Measurements from ENCODE around the gene ARHGEF38. TPM values are rescaled to one million over a fixed set of nuclear protein-coding genes. Genes with fewer than 3 reads are reported as not detected.

Gene ARHGEF38
- total RNA-seq, 1 experiment from 2014 or later: not detected

GRCh38 chr4:105634402-105635080 lies 82.1 kb downstream of the ARHGEF38 start:
- Histone ChIP-seq H3K4me3 (no peak overlapping the region), H3K9me3 (replicated peaks) (no peaks in the 10 kb centered on the region), H3K27ac (no peak overlapping the region), H3K36me3 (no peaks in the 10 kb centered on the region), H3K27me3 (no peaks in the 10 kb centered on the region), H3K4me1 (peaks cover 17% of the 10 kb centered on the region; the same call in 1 of the 2 replicates)
- DNase-seq: no peak

GRCh38 chr4:105637408-105638176 lies 85.2 kb downstream of the ARHGEF38 start:
- DNase-seq: peak; percentile 59 to 74
- no peak overlapping the region for H3K4me3 ChIP-seq
- H3K36me3 ChIP-seq: no peaks in the 10 kb centered on the region
- H3K9me3 ChIP-seq (replicated peaks): no peaks in the 10 kb centered on the region
- no peaks in the 10 kb centered on the region for H3K27me3 ChIP-seq
- no peak overlapping the region for H3K27ac ChIP-seq
- H3K4me1 ChIP-seq: peaks cover 17% of the 10 kb centered on the region; the same call in 1 of the 2 replicates

GRCh38 chr4:105641845-105642244 lies 89.4 kb downstream of the ARHGEF38 start:
- no peaks in the 10 kb centered on the region; the same call in 1 of the 2 replicates for H3K9me3 ChIP-seq (replicated peaks)
- H3K36me3 ChIP-seq: no peaks in the 10 kb centered on the region
- H3K27me3 ChIP-seq: no peaks in the 10 kb centered on the region
- 0 out of 2 replicates have a peak, but pooled peaks cover 8% of the 10 kb centered on the region for H3K4me1 ChIP-seq
- no peak for DNase-seq
- H3K27ac ChIP-seq: no peak overlapping the region
- no peak overlapping the region for H3K4me3 ChIP-seq

GRCh38 chr4:105644257-105644656 lies 91.8 kb downstream of the ARHGEF38 start:
- no peaks in the 10 kb centered on the region for H3K36me3 ChIP-seq
- H3K4me1 ChIP-seq: peaks cover 1% of the 10 kb centered on the region; the same call in 1 of the 2 replicates
- H3K4me3 ChIP-seq: no peak overlapping the region
- no peak overlapping the region for H3K27ac ChIP-seq
- no peaks in the 10 kb centered on the region; the same call in 1 of the 2 replicates for H3K9me3 ChIP-seq (replicated peaks)
- H3K27me3 ChIP-seq: no peaks in the 10 kb centered on the region
- DNase-seq: peak in 1 of 2 experiments; percentile 13

GRCh38 chr4:105645440-105645839 lies 93.0 kb downstream of the ARHGEF38 start:
- Histone ChIP-seq H3K4me3 (no peak overlapping the region), H3K36me3 (no peaks in the 10 kb centered on the region), H3K9me3 (replicated peaks) (no peaks in the 10 kb centered on the region; the same call in 1 of the 2 replicates), H3K27ac (no peak overlapping the region), H3K4me1 (peaks cover 5% of the 10 kb centered on the region; the same call in 1 of the 2 replicates), H3K27me3 (no peaks in the 10 kb centered on the region)
- no peak for DNase-seq

GRCh38 chr4:105650190-105650589 lies 97.8 kb downstream of the ARHGEF38 start:
- Histone ChIP-seq H3K9me3 (replicated peaks) (no peaks in the 10 kb centered on the region), H3K4me3 (no peak overlapping the region), H3K27ac (no peak overlapping the region), H3K36me3 (no peaks in the 10 kb centered on the region), H3K27me3 (no peaks in the 10 kb centered on the region), H3K4me1 (peaks cover 5% of the 10 kb centered on the region; the same call in 1 of the 2 replicates)
- no peak for DNase-seq

- Histone ChIP-seq H3K9me3 (replicated peaks) (no peaks in the 10 kb centered on the region), H3K4me3 (no peak overlapping the region), H3K4me1 (peaks cover 5% of the 10 kb centered on the region; the same call in 1 of the 2 replicates), H3K27me3 (no peaks in the 10 kb centered on the region), H3K27ac (no peak overlapping the region), H3K36me3 (no peaks in the 10 kb centered on the region)
- DNase-seq: no peak
These were observed 99.5 kb downstream of the ARHGEF38 start for GRCh38 chr4:105651884-105652283.

- no peak for DNase-seq
- H3K4me1 ChIP-seq: peaks cover 5% of the 10 kb centered on the region; the same call in 1 of the 2 replicates
- H3K4me3 ChIP-seq: no peak overlapping the region
- no peaks in the 10 kb centered on the region for H3K9me3 ChIP-seq (replicated peaks)
- no peaks in the 10 kb centered on the region for H3K36me3 ChIP-seq
- no peak overlapping the region for H3K27ac ChIP-seq
- H3K27me3 ChIP-seq: no peaks in the 10 kb centered on the region
These were observed 100.0 kb downstream of the ARHGEF38 start for GRCh38 chr4:105652286-105652888.

GRCh38 chr4:105657117-105657765 lies 104.8 kb downstream of the ARHGEF38 start:
- Histone ChIP-seq H3K4me3 (no peak overlapping the region), H3K27ac (no peak overlapping the region), H3K27me3 (no peaks in the 10 kb centered on the region), H3K9me3 (replicated peaks) (no peaks in the 10 kb centered on the region), H3K4me1 (no peaks in the 10 kb centered on the region), H3K36me3 (no peaks in the 10 kb centered on the region)
- no peak for DNase-seq

GRCh38 chr4:105659190-105659589 lies 106.8 kb downstream of the ARHGEF38 start:
- H3K4me3 ChIP-seq: no peak overlapping the region

GRCh38 chr4:105661028-105661427 lies 108.6 kb downstream of the ARHGEF38 start:
- no peaks in the 10 kb centered on the region for H3K27me3 ChIP-seq
- H3K36me3 ChIP-seq: no peaks in the 10 kb centered on the region
- H3K9me3 ChIP-seq (replicated peaks): no peaks in the 10 kb centered on the region
- no peak overlapping the region for H3K27ac ChIP-seq
- H3K4me1 ChIP-seq: no peaks in the 10 kb centered on the region
- H3K4me3 ChIP-seq: no peak overlapping the region
- no peak for DNase-seq

More at GRCh38 chr4:105659190-105659589, 106.8 kb downstream of the ARHGEF38 start:
- no peak for DNase-seq
- Histone ChIP-seq H3K27me3 (no peaks in the 10 kb centered on the region), H3K27ac (no peak overlapping the region), H3K9me3 (replicated peaks) (no peaks in the 10 kb centered on the region), H3K4me1 (no peaks in the 10 kb centered on the region), H3K36me3 (no peaks in the 10 kb centered on the region)

GRCh38 chr4:105662935-105663675 lies 110.7 kb downstream of the ARHGEF38 start:
- no peak overlapping the region for H3K4me3 ChIP-seq
- DNase-seq: no peak
- no peaks in the 10 kb centered on the region for H3K9me3 ChIP-seq (replicated peaks)
- H3K27ac ChIP-seq: no peak overlapping the region
- no peaks in the 10 kb centered on the region for H3K27me3 ChIP-seq
- no peaks in the 10 kb centered on the region for H3K4me1 ChIP-seq
- H3K36me3 ChIP-seq: no peaks in the 10 kb centered on the region

- Histone ChIP-seq H3K9me3 (replicated peaks) (no peaks in the 10 kb centered on the region), H3K4me3 (no peak overlapping the region), H3K27me3 (no peaks in the 10 kb centered on the region), H3K4me1 (no peaks in the 10 kb centered on the region), H3K27ac (no peak overlapping the region), H3K36me3 (no peaks in the 10 kb centered on the region)
- peak in 1 of 2 experiments; percentile 53 for DNase-seq
These were observed 114.3 kb downstream of the ARHGEF38 start for GRCh38 chr4:105666693-105667092.

- Histone ChIP-seq H3K9me3 (replicated peaks) (no peaks in the 10 kb centered on the region), H3K4me3 (no peak overlapping the region), H3K27ac (no peak overlapping the region), H3K36me3 (no peaks in the 10 kb centered on the region), H3K27me3 (no peaks in the 10 kb centered on the region), H3K4me1 (no peaks in the 10 kb centered on the region)
- DNase-seq: no peak
These were observed 118.3 kb downstream of the ARHGEF38 start for GRCh38 chr4:105670684-105671083.

Measured in SJCRH30 (cell line).